Glomerular visceral epithelial cell (primary cell): ENCODE results near the gene KCTD1.
A peak's percentile ranks its signal among the peaks of the same experiment; 100 is the strongest.

Source experiments
- DNase-seq: peaks from one replicate; pipeline ENCODE4 v3.0.0-alpha.2; 2016; ENCODE audit errors: extremely low spot score

Gene KCTD1

GRCh38 chr18:26429535-26430226, 118.7 kb downstream of the KCTD1 start:
- peak; percentile 77 for DNase-seq

- peak; percentile 74 for DNase-seq
Measured at GRCh38 chr18:26425148-26425531, 123.2 kb downstream of the KCTD1 start.

- DNase-seq, result no peak
Measured at GRCh38 chr18:26424428-26425147, 123.8 kb downstream of the KCTD1 start.

GRCh38 chr18:26422472-26423162, 125.7 kb downstream of the KCTD1 start:
- no peak for DNase-seq

- no peak for DNase-seq
Measured at GRCh38 chr18:26421931-26422330, 126.4 kb downstream of the KCTD1 start.

GRCh38 chr18:26421503-26421902, 126.8 kb downstream of the KCTD1 start:
- no peak for DNase-seq

- no peak for DNase-seq
Measured at GRCh38 chr18:26419746-26420145, 128.6 kb downstream of the KCTD1 start.

- no peak for DNase-seq
Measured at GRCh38 chr18:26418225-26418624, 130.1 kb downstream of the KCTD1 start.

GRCh38 chr18:26417190-26417589, 131.2 kb downstream of the KCTD1 start:
- no peak for DNase-seq

- DNase-seq, result no peak
Measured at GRCh38 chr18:26416652-26417150, 131.7 kb downstream of the KCTD1 start.

- no peak for DNase-seq
Measured at GRCh38 chr18:26415631-26416030, 132.7 kb downstream of the KCTD1 start.

- no peak for DNase-seq
Measured at GRCh38 chr18:26414901-26415440, 133.4 kb downstream of the KCTD1 start.

GRCh38 chr18:26409091-26409490, 139.3 kb downstream of the KCTD1 start:
- no peak for DNase-seq

GRCh38 chr18:26407736-26408601, 140.4 kb downstream of the KCTD1 start:
- no peak for DNase-seq

GRCh38 chr18:26406854-26407517, 141.4 kb downstream of the KCTD1 start:
- DNase-seq, result no peak

- no peak for DNase-seq
Measured at GRCh38 chr18:26406324-26406723, 142.0 kb downstream of the KCTD1 start.

- DNase-seq, result peak; percentile 63
Measured at GRCh38 chr18:26405190-26405801, 143.1 kb downstream of the KCTD1 start.
